GM12873 (cell line): ENCODE results near the gene RAB10.

Experiments used
- CTCF ChIP-seq: IDR thresholded peaks from 2 replicates; pipeline ENCODE4 v1.5.1; 2012; ENCODE audit warnings: low read depth, mild to moderate bottlenecking, moderate library complexity, low read length, control low read depth; ENCODE audit not compliant: insufficient read depth; ENCODE audit errors: missing control alignments

RAB10 gene

GRCh38 chr2:26033818-26034636, at the start of gene RAB10:
Gene RAB10 (plus strand): TSS chr2:26034084. CDS start chr2:26034609, 525 bp downstream.
- no peak for TF ChIP-seq CTCF

- no peak for TF ChIP-seq CTCF
Observed at GRCh38 chr2:25988134-25988533, 45.8 kb upstream of the RAB10 start.

GRCh38 chr2:25989154-25989553, 44.7 kb upstream of the RAB10 start:
- no peak for TF ChIP-seq CTCF

GRCh38 chr2:25991965-25992364, 41.9 kb upstream of the RAB10 start:
- TF ChIP-seq CTCF = no peak

- no peak for TF ChIP-seq CTCF
Observed at GRCh38 chr2:25992556-25992955, 41.3 kb upstream of the RAB10 start.

GRCh38 chr2:25993049-25993448, 40.8 kb upstream of the RAB10 start:
- no peak for TF ChIP-seq CTCF

- TF ChIP-seq CTCF = no peak
Observed at GRCh38 chr2:25994509-25994908, 39.4 kb upstream of the RAB10 start.

- TF ChIP-seq CTCF = no peak
Observed at GRCh38 chr2:25996844-25997243, 37.0 kb upstream of the RAB10 start.
